ENCODE measurements around the gene STAC3.

DNA sequence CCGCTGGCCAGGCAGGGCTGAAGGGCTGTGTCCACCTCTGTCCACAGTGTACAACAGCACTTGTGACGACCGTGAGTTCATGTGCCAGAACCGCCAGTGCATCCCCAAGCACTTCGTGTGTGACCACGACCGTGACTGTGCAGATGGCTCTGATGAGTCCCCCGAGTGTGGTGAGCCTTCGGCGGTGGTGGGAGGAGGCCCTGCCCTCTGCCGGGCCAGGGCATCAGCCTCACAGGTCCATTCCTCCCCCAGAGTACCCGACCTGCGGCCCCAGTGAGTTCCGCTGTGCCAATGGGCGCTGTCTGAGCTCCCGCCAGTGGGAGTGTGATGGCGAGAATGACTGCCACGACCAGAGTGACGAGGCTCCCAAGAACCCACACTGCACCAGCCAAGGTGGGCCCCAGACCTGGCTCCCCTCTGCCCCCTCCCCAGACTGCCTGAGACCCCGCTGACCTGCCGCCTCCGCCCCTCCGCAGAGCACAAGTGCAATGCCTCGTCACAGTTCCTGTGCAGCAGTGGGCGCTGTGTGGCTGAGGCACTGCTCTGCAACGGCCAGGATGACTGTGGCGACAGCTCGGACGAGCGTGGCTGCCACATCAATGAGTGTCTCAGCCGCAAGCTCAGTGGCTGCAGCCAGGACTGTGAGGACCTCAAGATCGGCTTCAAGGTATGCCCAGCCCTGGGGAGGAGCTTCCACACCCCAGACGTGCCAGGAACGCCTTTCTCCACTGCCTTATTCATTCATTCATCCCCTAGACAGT is 55.2 kb downstream of the STAC3 start:
- TF ChIP-seq EZH2 (IDR thresholded peaks at IDR 0.05; ENCODE audit: borderline replicate concordance, low read depth, low read length, severe bottlenecking): no peak
- TF ChIP-seq, protein P1, sequence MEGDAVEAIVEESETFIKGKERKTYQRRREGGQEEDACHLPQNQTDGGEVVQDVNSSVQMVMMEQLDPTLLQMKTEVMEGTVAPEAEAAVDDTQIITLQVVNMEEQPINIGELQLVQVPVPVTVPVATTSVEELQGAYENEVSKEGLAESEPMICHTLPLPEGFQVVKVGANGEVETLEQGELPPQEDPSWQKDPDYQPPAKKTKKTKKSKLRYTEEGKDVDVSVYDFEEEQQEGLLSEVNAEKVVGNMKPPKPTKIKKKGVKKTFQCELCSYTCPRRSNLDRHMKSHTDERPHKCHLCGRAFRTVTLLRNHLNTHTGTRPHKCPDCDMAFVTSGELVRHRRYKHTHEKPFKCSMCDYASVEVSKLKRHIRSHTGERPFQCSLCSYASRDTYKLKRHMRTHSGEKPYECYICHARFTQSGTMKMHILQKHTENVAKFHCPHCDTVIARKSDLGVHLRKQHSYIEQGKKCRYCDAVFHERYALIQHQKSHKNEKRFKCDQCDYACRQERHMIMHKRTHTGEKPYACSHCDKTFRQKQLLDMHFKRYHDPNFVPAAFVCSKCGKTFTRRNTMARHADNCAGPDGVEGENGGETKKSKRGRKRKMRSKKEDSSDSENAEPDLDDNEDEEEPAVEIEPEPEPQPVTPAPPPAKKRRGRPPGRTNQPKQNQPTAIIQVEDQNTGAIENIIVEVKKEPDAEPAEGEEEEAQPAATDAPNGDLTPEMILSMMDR (IDR thresholded peaks at IDR 0.05; ENCODE audit: borderline replicate concordance, extremely low read depth, low read length, poor library complexity, severe bottlenecking): peak; percentile 7
